A549 treated with AZD2906 at 1 μM for 4 hours (cell line): Measurements from ENCODE around the gene ARFGAP3. TPM values are rescaled to one million over a fixed set of nuclear protein-coding genes. Genes with fewer than 3 reads are reported as not detected.

ENCODE experiments used
- total RNA-seq: library from RNA; stranded (reverse); fragments of 200-300 nt; extraction: Qiagen RNA extraction; gene quantifications from 5 replicates; pipeline ENCODE4 v1.2.3, GENCODE V29; 2022

Gene ARFGAP3
- 19.1 to 25.1 TPM (median 23.1 TPM) in 5 replicates for total RNA-seq

GRCh38 chr22:42856865-42857704, at the start of gene ARFGAP3:
Gene ARFGAP3 (minus strand): TSS chr22:42857273. CDS start chr22:42857182, 91 bp downstream.

Other genes starting within 250 kb of the ARFGAP3 start
- gene POLDIP3, start 242.4 kb downstream of the ARFGAP3 start, total RNA-seq: 38.0 to 40.5 TPM (median 38.6 TPM) in 5 replicates
- not detected in 5 replicates for gene ATP5MGL, start 216.7 kb downstream of the ARFGAP3 start, total RNA-seq
- gene CYB5R3, start 207.9 kb downstream of the ARFGAP3 start, total RNA-seq: 96.2 to 136 TPM (median 128 TPM) in 5 replicates
- 20.3 to 28.0 TPM (median 27.2 TPM) in 5 replicates for gene A4GALT, start 136.4 kb downstream of the ARFGAP3 start, total RNA-seq
- gene PACSIN2, start 157.9 kb upstream of the ARFGAP3 start, total RNA-seq: 166 to 205 TPM (median 196 TPM) in 5 replicates
- gene TTLL1, start 232.1 kb upstream of the ARFGAP3 start, total RNA-seq: 2.0 to 3.3 TPM (median 2.5 TPM) in 5 replicates